NCI-H2196 treated with DMSO at 0.1 percent for 48 hours (cell line): ENCODE results near the gene RSPO1.

Experiments
- DNase-seq: peaks from one replicate; lab custom pipeline; 2025; ENCODE audit not compliant: unreplicated experiment; lab: John Stamatoyannopoulos, UW

The RSPO1 gene

DNA sequence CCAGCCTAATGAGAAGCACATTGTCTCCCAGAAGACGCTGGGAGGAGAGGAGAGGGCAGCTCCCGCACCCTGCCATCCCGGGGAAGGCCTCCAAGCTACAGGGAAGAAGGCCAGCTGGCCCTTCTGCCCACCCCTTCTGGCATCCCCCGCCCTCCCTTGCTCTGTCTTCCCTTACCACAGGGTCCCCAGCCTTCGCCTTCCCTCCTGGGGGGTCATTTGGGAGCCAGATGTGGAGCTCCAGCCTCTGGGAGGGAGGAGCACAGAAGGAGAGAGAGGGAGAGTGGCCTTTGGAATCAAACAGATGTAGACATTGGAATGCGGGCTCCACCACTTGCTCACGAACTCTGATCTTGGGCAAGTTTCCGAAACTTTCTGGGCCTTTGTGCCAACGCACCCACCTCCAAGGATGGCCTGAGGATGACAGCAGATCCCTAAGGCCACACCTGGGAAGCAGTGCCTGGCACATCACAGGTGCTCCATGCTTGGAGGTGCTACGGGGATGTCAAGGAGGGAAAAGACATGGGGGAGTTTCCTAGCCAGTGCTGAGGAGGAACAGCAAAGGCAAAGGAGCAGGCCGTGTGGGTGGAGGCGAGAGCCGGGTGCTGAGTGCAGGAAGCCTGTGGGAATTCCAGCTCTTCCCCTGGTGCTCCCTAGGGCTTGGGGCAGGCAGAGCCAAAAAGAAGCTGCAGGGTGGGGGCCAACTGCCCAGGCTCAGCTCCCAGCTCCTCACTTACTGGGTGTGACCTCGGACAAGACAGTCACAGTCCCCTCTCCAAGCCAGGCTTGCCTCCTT is 23.1 kb upstream of the RSPO1 start:
- no peak for DNase-seq

DNA sequence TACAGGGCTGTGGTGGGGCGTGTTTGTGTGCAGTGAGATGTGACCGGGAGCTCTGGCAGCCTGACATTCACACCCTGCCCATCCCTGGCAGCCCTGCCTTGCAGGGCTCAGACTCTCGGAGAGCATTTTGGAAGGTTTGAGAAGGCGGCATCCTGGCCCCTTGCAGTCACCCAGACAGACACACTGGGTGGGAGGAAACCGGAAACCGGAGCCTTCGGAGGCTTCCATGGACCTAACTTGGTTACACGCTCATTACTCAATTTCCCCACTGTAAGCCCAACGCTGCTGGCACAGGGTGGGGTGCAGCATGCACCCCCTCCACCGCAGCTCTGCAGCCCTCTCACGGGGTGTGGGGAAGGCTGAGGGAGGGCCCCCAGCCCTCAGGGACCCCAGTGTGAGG is 22.2 kb upstream of the RSPO1 start:
- DNase-seq: no peak

DNA sequence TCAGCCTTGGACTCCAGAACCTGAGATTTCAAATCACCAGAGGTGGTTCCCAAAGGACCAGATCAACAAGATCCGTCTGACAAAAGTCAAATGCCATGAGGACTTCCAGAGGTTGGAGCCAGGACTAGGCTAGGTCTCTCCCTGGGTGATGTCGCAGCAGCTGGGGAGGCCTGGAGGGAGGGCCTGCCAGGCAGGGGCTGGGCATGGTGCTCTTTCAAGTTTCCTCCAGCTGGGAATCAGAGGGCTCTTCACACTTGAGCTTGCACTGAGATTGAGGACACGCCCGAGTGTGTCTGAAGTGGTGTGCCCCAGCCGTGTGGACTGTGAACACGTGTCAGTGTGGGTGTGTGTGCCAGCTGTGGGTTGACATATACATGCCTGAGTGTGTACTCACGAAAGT is 21.3 kb upstream of the RSPO1 start:
- DNase-seq: no peak

DNA sequence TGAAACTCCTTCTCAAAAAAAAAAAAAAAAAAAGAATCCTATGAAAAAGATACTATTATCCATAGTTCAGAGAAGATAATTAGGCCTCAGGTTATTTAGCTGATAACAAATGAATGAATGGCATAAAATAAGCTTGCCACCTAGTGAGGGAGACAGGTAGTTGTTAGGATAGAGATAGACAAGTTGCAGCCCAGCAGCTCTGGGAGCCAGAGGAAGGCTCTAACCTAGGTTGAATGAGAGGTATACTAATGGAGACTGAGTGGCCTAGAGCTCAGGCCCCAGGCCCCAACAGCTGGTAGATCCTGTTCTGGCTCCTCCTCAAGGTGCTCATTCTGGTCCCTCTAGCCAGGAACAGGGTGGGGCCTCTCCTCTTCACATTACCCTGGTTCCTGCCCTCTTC is 20.6 kb upstream of the RSPO1 start:
- no peak for DNase-seq

DNA sequence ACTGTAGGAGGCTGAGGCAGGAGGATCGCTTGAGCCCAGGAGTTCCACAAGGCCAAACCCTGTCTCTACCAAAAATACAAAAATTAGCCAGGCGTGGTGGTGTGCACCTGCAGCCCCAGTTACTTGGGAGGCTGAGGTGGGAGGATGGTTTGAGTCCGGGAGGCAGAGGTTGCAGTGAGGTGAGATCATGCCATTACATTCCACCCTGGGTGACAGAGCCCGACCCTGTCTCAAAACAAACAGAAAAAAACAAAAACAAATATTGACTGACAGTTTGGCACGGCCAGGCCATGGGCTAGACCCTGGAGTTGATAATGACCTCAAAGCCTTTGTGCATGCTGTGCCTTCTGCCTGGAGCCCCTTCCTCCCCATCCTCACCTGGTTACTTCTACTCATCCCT is 19.2 kb upstream of the RSPO1 start:
- DNase-seq: no peak

DNA sequence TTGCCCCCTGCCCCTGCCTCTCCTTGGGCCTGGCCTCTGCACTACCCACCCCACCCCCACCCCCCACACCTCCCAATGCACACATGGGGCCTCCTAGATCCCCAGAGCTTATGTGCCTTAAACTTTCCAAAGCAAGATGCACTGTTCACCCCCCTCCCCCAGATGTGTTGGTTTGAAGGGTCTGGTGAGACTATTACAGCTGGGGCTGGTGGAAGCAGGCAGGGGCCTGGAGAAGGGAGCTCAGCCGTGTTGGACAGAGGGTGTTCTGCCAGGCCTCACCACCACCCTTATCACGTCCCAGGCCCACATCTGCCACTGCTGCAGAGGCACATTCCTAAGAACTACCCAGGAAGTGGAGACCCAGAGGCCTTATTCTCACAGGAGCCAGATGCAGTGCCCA is 18.3 kb upstream of the RSPO1 start:
- DNase-seq: no peak

DNA sequence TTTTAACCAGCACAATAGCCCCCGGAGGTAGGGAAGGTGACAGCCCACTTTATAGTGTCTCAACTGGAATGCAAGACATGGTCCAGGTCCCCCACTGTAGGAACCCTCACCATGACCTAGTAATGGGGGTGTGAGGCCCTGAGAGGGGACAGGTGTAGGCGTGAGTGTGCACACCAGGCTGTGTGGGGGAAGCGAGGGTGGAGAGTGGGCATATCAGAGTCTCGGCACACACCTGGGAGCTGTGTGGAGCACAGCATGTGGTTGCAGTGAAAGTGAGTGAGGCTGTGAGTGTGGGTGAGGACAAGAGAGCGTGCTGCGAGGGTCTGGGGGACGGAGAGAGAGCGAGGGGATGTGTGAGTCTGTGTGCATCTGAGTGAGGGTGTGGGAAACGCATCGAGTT is 17.1 kb upstream of the RSPO1 start:
- no peak for DNase-seq

DNA sequence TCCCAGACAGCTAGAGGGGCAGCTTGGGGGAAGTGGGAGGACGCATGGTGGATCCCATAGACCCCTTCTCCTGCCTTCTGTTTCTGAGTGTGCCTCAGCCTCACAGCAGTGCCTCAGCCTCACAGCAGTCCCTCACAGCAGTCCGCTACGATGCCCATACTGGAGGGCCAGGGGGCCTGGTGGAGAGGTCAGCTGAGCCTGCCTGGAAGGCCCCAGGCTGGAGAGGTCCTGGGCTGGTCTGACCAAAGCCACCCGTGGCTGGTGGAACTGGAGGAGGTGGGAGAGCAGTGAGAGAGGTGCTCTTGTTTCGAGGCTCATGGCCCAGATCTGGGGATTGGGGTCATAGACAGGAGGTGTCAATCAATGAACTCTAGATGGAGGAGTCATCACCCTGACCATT is 16.0 kb upstream of the RSPO1 start:
- DNase-seq: no peak

DNA sequence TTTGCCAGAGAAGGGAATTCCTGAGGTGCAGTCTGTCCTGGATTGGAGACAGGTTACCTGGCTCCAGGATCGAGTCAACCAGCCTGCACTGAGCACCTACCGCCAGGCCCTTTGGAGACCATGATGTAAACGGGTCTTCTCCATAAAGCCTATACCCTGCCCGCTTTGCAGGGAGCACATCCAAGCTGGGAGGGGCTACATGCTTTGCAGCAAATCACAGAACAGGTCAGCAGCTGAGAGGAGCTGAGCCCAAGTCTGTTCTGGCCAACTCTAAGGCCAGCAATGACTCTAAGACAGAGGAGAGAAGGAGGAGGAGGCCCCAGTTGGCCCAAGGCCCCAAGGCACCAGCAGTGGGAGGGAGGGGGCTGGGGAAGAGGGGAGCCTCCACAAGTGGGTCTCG is 15.5 kb upstream of the RSPO1 start:
- DNase-seq: no peak

DNA sequence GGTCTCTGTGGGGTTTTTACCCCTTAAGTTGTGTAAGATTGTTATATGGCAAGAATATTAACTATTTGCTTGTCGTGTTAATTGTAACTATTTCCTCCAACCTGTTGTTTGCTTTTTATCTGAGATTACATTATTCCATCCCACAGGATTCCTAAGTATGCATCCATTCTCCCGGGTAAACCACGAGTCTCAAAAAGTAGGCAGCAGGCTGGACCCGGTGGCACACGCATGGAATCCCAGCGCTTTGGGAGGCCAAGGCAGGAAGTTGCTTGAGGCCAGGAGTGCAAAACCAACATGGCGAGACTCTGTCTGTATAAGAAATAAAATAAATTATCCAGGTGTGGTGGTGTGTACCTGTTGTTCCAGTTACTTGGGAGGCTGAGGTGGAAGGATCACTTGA is 12.6 kb upstream of the RSPO1 start:
- DNase-seq: no peak

DNA sequence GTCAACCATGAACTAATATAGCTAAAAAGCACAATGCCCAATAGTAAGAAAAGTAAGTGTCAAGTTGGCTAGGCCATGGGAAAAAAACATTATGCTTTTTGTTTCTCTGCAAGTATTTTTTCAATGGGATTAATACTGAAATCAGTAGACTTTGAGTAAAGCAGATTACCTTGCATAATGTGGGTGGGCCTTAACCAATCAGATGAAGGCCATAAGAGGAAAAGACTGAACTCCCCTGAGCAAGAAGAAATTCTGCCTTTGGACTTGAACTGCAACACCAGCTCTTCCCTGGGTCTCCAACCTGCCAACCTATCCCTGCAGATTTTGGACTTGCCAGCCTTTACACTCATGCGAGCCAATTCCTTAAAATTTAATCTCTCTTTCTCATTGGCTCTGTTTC is 6.4 kb upstream of the RSPO1 start:
- DNase-seq: no peak

DNA sequence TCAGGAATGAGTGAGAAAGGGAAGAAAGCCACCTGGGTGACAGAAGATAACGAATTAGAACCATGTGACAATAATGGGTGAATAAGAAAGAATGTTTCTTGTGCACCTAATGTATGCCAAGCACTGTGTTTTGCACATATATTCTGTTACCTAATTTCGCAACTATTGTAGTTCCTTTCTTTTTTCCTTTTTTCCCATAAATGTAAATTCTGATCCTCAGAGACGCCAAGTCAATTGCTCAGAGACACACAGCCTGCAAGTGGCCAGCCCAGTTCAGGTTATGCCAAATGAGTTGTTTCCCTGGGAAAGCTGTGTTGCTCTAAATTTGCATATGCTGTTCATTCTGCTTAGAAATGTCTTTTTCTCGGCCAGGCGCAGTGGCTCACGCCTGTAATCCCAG is 1.7 kb upstream of the RSPO1 start:
- DNase-seq: no peak

DNA sequence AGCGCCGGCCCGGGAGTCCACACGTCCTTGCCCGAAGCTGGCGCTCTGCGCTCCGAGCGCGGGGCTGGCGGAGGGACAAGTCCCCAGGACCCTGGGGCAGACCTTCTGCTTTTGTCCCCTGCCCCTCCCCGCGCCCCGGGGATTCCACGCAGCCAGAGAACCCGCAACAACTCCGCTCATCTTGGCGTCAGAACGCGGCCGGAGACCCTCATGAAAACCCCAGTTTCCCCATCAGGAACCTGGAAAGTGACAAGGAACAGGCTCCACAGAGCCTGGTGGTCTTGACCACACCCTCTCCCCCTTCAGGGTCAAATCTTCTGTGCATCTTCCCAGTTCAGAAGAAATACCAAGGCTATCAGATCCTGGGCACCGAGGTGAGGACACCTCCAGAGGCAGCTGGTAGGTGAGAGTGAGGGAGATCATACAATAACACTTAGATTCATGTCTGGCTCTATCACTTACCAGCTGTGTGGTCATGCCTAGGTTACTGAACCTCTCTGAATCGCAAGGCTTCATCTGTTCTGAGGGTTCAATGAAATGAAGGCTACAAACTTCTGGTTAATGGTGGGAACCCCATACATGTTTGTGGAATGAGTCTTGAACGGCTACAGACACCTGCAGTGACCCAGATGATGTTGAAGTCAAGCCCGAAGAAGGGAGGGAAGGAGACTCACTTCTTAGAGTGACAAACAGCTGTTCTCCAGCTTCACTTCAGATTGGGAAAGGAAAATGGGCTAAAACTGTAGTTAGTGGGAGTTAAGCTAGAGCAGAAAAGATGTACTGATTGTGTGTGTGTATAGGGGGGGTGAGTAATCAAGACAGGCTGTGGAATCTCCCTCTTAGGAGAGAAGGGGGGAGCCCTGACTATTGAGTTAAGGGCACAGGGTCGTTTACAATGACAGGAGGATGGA is 555 bp upstream of the RSPO1 start:
- DNase-seq: no peak

DNA sequence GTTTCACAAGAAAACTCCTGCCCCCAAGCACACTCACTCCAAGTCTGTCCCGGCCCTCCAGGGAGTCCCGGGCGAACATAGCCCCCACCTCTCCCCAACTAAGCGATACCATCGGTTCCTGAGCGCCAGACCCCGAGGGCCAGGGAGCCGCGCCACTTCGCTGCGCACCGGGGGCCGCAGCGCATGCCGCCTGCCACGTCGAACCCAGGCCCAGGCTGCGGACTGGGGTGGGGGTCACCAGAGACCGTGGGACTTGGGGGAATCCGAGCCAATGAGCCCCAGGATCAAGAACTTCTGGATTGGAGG is 801 bp downstream of the RSPO1 start:
- no peak for DNase-seq

DNA sequence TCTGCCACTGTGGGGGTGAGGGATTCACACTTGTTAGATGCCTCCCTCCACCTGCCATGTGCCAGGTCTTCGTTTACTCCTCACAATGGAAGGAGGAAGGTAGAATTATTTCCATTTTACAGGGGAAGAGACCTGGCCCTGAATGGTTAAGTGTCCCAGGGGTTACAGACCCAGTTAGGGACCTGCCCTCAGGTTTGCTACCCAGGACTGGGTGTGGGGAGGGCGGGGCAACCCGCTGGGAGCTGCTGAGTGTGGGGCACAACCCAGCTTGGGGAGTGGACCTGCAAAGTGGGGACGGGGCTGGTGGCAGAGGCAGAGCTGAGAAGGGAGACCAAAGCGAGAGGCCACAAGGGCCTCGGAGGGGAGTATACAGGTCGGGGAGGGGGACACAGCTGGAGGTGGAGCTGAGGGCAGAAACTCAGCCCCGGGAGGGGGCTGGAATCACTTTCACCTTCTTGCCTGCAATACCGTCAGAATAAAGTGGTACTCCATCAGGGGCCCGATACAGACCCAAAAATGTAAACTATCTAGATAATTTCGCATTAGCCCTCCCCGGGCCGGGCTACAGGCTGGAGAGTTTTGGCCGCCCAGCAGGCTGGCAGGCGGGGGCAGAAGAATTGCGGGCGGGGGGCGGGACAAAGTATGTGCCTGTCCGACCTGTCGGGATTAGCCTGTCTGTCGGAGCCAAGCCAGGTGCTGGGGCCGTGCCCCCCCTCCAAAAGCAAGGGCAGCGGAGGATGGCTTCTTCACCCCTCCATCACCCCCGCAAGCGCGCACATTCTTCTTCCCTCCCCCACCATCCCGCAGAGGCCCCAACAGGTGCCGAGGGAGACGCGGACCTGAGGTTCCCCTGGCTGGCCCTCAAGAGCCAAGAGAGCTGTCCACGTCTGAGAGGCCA is 1.4 kb downstream of the RSPO1 start:
- DNase-seq: no peak

DNA sequence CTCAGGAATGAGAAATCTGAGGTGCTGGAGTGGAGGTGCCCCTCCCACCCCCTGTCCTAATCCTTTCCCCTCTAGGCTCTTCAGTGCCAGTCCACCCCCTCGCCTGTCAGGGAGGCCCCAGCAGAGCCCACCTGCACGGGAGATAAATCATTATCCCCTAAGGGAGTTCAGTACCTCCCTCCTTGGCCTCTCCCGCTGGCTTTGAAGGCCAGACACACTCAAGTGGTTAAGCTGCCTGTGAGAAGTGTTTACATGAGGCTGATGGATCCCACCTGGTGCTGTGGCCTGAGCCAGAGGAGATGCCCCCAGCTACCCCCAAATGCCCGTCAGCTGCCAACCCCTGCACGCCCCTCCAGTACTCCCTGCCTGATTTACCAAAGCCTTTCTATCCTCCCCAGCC is 3.7 kb downstream of the RSPO1 start:
- no peak for DNase-seq

DNA sequence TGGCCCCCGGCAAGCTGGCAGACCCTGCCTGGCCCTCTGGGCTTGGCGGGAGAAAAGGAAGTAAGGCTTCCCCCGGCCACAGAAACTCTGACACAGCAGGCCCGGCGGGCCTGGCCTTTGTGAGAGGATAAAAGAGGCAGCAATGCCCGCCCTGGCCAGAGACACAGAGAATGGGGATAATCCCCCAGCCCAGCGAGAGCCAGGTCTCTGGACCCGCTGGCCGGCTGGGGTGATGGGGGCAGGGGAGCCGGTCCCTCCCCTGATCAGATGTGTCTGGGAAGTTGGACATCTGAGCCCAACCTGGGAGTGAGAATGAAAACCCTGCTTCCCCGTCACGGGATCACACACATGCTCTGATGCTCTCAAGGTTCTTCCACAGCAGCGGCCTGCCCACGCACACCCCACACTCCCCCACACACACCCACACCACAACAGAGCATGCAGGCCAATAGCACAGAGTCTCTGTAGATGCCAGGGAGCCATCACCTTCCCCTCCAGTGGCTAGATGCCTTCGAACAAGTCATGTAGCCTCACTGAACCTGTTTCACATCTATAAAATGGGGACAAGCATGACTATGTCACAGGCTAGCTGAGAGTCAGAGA is 4.2 kb downstream of the RSPO1 start:
- DNase-seq: no peak

DNA sequence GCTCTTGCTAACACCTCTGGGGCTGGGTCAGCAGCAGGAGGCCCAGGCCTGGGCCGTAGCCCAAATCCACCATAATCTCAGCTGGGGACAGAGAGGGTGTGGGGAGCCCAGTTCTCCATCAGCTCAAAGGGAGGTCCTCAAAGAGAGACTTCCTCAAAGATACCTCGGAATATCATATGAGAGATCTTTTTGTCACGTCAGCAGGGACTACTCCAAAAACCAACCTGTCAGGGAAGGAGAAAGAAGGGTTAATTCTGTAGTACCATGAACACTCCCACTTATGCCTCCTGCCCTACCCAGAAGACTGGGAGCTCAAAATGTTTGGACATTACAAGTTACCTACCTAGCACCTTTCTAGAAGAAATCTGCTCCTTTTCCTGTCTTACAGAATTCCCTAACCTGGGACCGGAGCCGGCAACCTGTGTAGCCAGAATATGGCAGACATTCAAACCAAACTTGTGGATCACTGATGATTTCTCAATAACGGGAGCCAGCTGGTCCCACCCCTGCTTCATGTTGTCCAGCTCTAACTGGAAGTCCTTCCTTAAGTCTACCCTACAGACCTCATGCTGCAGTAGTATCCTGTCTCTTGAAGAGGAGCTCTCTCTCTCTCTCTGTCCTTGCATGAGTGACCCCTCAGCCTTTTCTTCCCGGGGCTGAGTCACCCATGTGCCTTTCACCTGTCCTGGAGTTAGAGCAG is 4.8 kb downstream of the RSPO1 start:
- no peak for DNase-seq

DNA sequence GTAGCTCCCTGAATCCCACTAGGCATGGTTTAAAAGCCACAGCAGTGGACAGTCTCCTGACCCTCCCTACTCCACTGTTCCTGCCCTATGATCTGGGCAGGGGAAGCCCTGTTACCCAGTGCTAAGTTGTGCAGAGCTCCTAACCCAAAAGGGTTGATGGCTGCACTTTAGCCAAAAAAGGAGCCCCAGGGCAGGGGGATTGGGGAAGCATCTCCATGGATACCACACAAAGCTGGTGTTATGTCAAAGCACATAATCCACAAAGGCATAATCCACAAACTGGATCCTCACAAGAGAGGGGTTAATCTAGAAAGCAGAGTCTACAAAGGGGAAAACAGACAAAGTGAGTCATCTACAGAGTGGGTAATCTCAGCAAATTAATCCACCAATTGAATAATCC is 5.7 kb downstream of the RSPO1 start:
- DNase-seq: no peak

DNA sequence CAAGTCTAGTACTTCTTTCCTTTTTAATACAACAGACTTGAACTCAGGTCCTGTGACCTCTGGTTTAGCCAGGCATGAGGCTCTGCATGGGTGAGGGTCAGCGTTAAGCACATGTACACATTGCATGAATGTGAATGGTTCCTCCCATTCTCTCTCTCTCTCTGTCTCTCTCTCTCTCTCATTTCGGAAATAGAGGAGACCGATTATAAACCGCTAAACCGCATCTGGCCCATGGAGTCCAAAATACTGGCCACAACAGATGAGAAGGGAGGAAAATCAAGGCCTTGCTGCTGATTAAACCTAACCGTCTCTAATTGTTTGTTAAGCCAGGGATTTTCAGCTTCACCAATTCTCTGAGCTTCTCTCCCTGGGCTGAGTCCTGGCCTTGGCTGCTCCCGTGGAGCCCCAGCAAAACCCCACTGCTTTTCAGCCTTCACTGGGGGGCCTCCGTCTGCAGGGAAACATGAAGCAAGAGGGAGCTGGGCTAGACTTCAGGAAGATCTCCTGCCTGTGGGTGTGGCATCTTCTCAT is 6.6 kb downstream of the RSPO1 start:
- DNase-seq: no peak
